Thymus (tissue), 11 donors: ENCODE results near the gene GJA9. TPM values are rescaled to one million over a fixed set of nuclear protein-coding genes. Genes with fewer than 3 reads are reported as not detected.

ENCODE experiments used
- DNase-seq, 9 donors: peaks; one replicate each; pipeline ENCODE4 v3.0.0-alpha.2; 2013; ENCODE audit warnings: low spot score in 9 of 9, low read depth in 6 of 9, missing footprints in 1 of 9
- H3K27ac ChIP-seq, 2 donors: one replicate each; pipeline ENCODE4 v1.5.1; 2013; ENCODE audit warnings: control low read depth in 1 of 2, low read depth in 1 of 2, low read length in 1 of 2, mild to moderate bottlenecking in 1 of 2, moderate library complexity in 1 of 2
- H3K27me3 ChIP-seq, 2 donors: one replicate each; pipeline ENCODE4 v1.5.1; 2013; ENCODE audit warnings: low read length in 1 of 2; ENCODE audit not compliant: control insufficient read depth in 2 of 2, insufficient read depth in 1 of 2
- H3K36me3 ChIP-seq, 2 donors: one replicate each; pipeline ENCODE4 v1.5.1; 2013; ENCODE audit warnings: low read length in 1 of 2, mild to moderate bottlenecking in 1 of 2, moderate library complexity in 1 of 2; ENCODE audit not compliant: control insufficient read depth in 2 of 2, insufficient read depth in 2 of 2
- H3K4me1 ChIP-seq, 2 donors: one replicate each; pipeline ENCODE4 v1.5.1; 2013; ENCODE audit warnings: low read length in 2 of 2; ENCODE audit not compliant: control insufficient read depth in 2 of 2, insufficient read depth in 2 of 2
- H3K4me3 ChIP-seq, 2 donors: one replicate each; pipeline ENCODE4 v1.5.1; 2013; ENCODE audit warnings: low read length in 2 of 2, control low read depth in 1 of 2, mild to moderate bottlenecking in 1 of 2
- H3K9me3 ChIP-seq, 2 donors: one replicate each; pipeline ENCODE4 v1.5.1; 2013; ENCODE audit warnings: low read length in 1 of 2, mild to moderate bottlenecking in 1 of 2; ENCODE audit not compliant: control insufficient read depth in 2 of 2, insufficient read depth in 1 of 2
- WGBS: extraction: QIAGEN DNeasy Blood & Tissue Kit; methylation state at CpG from one replicate; pipeline ENCODE4 v1.1.7; 2013; 5-methylcytosine and 5-hydroxymethylcytosine counted together
- polyA plus RNA-seq: library from polyadenylated mRNA; stranded (reverse); fragments of 200-250 nt; gene quantifications from one replicate; pipeline ENCODE4 v1.2.3, GENCODE V29; 2013
- total RNA-seq: library from RNA; stranded (reverse); fragments of 120-200 nt; gene quantifications from one replicate; pipeline ENCODE4 v1.2.4, GENCODE V29; 2013
- donor health status: healthy.

GJA9 gene
- total and polyA plus RNA-seq, 2 donors, result 0.05 to 0.11 TPM

GRCh38 chr1:38829368-38829767 is 52.0 kb downstream of the GJA9 start:
- WGBS, result 90% methylated on average over 1 of the region's 1 CpG
- Histone ChIP-seq H3K4me1 (no peaks in the 10 kb centered on the region), H3K27me3 (peaks cover 2 to 29% of the 10 kb centered on the region in 2 donors), H3K36me3 (no peaks in the 10 kb centered on the region), H3K4me3 (no peak overlapping the region), H3K9me3 (no peaks in the 10 kb centered on the region), H3K27ac (no peak overlapping the region)
- no peak for DNase-seq

GRCh38 chr1:38827318-38827717 is 54.1 kb downstream of the GJA9 start:
- H3K27ac ChIP-seq, result no peak overlapping the region
- peaks cover 5 to 34% of the 10 kb centered on the region in 2 donors for H3K27me3 ChIP-seq
- no peak overlapping the region for H3K4me3 ChIP-seq
- no peaks in the 10 kb centered on the region for H3K36me3 ChIP-seq
- H3K4me1 ChIP-seq, result no peaks in the 10 kb centered on the region
- no peaks in the 10 kb centered on the region for H3K9me3 ChIP-seq
- WGBS, result 94% methylated on average over 2 of the region's 2 CpGs
- no peak for DNase-seq

GRCh38 chr1:38826886-38827285 is 54.5 kb downstream of the GJA9 start:
- Histone ChIP-seq H3K36me3 (no peaks in the 10 kb centered on the region), H3K27ac (no peak overlapping the region), H3K9me3 (no peaks in the 10 kb centered on the region), H3K4me3 (no peak overlapping the region), H3K4me1 (no peaks in the 10 kb centered on the region), H3K27me3 (peaks cover 7 to 37% of the 10 kb centered on the region in 2 donors)
- DNase-seq, result no peak

GRCh38 chr1:38826262-38826661 is 55.1 kb downstream of the GJA9 start:
- DNase-seq, result no peak

More at GRCh38 chr1:38826262-38826661, 55.1 kb downstream of the GJA9 start:
- 97% methylated on average over 3 of the region's 3 CpGs for WGBS
- no peak overlapping the region for H3K27ac ChIP-seq
- no peaks in the 10 kb centered on the region for H3K36me3 ChIP-seq
- H3K27me3 ChIP-seq, result peaks cover 7 to 37% of the 10 kb centered on the region in 2 donors
- H3K4me3 ChIP-seq, result no peak overlapping the region
- H3K4me1 ChIP-seq, result no peaks in the 10 kb centered on the region
- no peaks in the 10 kb centered on the region for H3K9me3 ChIP-seq

Other genes with a start within 250 kb of the GJA9 start
- 8.8 TPM for gene RRAGC, start 21.8 kb downstream of the GJA9 start, total RNA-seq
- 28.6 TPM for gene RRAGC, start 21.8 kb downstream of the GJA9 start, polyA plus RNA-seq
- 21.2 TPM for gene MYCBP, start 8.2 kb downstream of the GJA9 start, total RNA-seq
- gene MYCBP, start 8.2 kb downstream of the GJA9 start, polyA plus RNA-seq, result 15.6 TPM
- gene RHBDL2, start 60.2 kb upstream of the GJA9 start, total RNA-seq, result 0.99 TPM
- gene RHBDL2, start 60.2 kb upstream of the GJA9 start, polyA plus RNA-seq, result 2.3 TPM
- 44.2 TPM for gene AKIRIN1, start 109.7 kb upstream of the GJA9 start, total RNA-seq
- 40.3 TPM for gene AKIRIN1, start 109.7 kb upstream of the GJA9 start, polyA plus RNA-seq
- 359 TPM for gene NDUFS5, start 144.8 kb upstream of the GJA9 start, total RNA-seq
- gene NDUFS5, start 144.8 kb upstream of the GJA9 start, polyA plus RNA-seq, result 483 TPM